HG03097 (cell line): ENCODE data around the gene BEND5.

ENCODE experiments used
- ATAC-seq: cut with Tn5 transposase; IDR thresholded peaks from one replicate; pipeline ENCODE4 v1.9.1; 2021; ENCODE audit not compliant: unreplicated experiment, low FRiP score

The BEND5 gene

DNA sequence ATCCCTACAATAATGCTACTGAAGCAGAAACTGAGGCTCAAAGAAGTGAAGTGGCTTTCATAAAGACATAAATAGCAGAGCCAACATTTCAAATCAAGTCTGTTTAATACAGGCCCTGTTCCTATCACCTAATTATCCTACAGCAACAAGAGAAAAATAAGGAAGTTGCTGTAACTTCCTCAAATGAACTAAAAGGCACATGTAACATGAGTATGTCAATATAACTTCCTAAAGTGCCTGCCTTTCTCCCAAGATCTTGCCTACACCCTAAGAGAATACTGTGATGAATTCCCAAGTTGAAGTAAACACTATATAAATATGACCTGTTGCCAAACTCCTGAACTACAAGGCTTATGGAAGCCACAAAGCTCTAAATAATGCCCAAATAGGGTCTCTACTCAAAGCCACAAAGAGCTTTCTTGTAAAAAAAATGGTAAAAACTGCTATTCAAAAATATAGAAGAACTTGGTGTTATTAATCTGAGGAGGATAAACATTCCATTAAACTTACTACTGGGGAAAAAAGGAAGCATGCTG, 8.6 kb downstream of the BEND5 start:
- ATAC-seq: no peak

DNA sequence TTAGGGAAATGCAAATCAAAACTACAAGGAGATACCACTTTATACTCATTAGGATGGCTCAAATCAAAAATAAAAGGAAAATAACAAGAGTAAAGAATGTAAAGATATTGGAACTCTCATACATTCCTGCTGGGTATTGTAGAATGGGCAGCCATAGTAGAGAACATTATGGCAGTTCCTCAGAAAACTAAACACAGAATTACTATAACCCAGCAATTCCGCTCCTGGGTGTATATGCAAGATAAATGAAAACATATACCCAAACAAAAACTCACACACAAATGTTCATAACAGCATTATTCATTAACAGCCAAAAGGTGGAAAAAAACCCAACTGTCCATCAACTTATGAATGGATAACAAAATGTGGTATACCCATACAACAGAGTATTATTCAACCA, 11.4 kb downstream of the BEND5 start:
- ATAC-seq: no peak

DNA sequence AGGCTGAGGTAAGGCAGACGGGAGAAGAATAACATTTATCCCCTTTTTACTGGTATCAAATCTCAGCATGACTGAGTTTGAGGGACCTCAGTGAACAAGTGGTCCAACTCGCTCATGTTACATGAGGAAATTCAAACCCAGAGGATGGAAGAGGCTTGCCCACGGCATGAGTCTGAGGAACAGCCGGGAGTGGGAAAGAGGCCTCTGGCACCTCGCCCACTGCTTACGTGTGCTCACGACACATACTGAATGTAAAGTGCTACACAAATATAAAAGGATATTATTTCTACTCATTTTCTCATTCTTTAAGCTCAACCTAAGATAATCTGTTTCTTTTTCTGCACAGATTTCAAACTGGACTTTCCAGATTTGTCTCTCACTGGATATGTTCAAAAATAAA, 14.7 kb downstream of the BEND5 start:
- ATAC-seq: no peak

DNA sequence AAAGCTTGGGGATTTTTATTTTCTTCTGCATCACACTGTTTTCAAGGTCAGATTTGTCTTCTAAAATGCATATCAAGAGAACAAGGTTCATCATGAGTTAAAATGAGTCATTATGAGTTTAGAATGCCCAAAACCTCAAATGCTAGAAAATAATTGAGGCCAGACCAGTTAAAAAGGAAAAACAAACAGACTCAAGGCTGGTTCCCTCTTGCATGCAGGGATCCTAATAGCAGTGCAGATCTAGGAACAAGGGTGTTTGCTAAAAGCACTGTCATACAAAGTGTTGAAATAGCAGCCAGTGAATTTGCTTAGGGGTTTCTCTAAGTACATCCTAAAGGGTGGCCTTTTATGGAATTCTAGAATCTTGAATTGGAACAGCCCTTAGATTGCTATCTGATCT, 15.3 kb downstream of the BEND5 start:
- no peak for ATAC-seq

DNA sequence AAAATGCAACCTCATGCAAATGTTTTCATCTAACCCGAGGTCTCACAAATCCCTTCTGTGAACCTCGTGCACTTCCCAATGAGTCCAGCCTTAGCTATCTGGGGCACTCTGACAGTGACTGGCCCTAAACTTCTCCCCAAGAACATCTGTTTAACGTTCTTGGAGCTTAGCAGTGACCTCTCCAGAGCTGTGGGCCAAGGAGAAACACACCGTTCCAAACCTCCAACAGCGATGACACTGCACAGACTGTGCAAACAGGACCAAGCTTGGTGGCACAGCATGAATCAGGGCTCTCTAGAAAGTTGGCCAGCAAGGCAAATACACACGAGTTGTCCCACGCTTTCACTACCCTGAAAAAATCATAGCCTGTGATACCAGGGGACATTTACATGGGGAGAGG, 15.8 kb downstream of the BEND5 start:
- no peak for ATAC-seq

DNA sequence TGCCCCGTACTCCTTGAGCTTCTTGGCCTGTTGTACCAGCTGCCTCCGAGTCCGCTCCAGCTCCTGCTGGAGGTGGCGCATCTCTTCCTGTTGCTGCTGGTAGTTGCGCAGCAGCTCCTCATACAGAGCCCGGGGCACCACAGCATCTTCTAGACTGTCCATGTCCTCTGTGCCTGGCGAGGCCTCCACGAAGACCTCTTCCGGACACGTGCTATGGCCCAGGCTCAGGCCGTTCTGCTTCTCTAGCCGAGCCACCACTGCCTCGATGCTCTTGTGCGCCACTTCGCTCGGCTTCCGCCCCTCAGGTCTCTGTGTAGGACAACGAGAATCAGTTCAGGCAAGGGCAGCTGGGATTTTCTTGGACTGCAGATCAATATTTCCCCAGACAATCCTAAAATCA, 17.7 kb downstream of the BEND5 start:
- ATAC-seq: no peak

DNA sequence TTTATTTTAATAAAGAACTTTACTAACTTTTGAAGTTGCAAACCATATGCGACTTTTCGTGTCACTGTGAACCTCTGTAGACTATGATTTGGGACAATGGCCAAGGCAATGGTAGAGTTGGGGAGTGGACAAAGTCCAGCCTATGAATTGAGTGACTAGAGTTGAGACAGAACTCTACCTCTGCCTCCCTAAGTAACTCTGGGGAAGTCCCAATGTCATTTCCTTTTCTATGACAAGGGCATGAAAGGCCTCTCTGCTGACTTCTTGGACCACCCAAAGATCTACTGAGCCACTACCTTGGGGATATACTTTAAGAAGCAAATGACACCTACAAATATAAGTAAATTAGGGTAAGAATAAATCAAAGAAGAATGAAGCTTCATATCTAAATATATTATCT, 19.3 kb downstream of the BEND5 start:
- ATAC-seq: no peak

DNA sequence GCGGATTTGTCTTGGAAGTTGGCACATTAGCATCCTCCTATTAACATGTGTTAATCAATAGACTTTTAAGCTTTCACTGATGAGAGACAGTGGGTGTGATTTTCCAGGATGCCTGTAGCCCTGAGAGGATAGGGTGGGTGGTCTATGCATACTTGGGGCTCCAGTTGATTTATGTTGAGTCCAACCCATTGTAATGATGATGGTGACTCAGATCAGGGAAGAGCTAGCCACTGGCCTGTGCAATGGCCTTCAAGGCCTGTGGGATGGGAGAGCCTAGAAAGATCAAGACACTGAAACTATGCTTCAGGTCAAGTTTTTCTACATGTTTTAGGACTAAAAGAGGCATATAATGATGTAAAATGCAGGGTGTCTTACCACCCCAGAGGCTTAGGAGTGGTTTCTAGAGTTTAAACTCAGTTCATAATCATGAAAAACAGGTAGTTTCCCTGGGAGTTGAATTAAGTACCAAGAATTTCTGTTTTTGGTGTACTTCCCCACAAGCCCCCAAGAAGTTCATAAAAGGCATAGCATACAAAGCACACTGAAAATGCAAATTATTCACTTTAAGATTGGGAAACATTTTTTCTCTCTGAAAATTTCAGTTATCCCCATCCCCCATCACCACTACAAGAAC, 19.9 kb downstream of the BEND5 start:
- no peak for ATAC-seq

DNA sequence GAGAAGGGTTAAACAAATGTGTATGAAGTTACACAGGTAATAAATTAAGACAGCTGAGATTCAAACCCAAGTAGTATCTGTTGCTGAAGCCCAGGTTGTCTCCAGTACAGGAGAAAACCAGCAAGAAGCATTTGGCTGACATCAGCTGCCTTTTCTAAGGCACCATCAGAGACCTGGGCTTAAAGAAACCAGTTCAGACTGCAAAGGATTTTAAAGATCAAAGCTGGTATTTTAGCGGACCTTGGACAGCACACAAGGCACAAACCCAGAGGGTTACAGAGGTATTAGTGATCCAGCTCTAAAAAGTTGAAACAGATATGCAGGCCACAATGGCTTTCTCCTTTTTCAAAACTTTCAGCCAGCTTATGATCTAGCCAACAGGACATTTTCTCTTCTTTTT, 23.4 kb downstream of the BEND5 start:
- no peak for ATAC-seq

DNA sequence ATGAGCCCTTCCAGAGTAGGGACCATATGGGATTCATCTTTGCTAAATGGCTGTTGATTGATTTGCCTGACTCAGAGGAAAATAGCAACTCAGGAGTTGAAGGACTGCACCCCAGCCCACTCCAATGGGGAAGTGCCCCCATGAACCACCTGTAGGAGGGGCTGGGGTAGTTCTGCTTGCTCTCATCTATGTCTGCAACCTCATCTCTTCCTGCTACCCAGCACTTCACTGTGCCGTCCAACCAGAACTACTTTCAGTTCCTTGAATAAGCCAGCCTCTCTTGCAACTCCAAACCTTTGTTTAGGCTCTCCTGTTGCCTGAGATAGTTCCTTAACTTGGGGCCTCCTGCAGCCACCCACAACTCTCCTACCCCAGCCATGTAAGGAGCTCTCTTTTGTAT, 26.6 kb downstream of the BEND5 start:
- ATAC-seq: peak; percentile 89

DNA sequence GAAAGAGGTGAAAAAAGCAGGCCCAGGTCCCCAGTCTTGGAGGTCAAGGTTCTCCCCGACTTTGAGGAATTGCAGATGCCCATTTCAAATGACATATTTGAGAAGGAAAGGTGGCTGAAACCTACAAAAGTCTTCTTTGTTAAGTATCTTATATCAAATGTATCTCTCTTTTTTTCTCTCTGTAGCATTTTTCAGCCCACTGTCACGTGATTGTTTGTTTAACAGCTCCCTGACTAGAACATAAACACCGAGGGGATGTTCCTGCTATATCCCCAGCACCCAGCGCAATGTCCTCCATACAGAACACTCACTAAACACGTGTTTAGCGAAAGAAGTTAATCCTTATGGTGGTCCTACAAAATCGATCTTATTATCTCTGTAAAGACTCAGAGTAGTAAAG, 27.6 kb downstream of the BEND5 start:
- ATAC-seq: no peak

DNA sequence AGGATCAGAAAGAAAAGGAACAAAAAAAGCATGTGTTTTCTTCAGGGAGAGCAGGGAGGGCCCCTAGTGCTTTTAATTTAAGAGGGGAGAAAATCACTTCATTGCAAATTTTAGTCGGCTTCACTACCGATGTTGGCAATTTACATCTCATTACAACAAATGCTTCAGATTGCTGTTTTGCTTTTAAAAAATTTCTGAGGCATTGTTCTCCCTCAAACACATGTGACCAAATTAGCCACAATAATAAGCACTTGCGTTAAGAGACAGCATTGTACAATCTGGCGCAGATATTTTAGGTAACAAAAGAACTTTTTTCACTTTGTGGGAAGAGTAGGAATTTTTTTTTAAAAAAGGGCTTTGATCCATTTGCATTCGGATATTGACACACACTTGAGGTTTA, 29.8 kb downstream of the BEND5 start:
- no peak for ATAC-seq

DNA sequence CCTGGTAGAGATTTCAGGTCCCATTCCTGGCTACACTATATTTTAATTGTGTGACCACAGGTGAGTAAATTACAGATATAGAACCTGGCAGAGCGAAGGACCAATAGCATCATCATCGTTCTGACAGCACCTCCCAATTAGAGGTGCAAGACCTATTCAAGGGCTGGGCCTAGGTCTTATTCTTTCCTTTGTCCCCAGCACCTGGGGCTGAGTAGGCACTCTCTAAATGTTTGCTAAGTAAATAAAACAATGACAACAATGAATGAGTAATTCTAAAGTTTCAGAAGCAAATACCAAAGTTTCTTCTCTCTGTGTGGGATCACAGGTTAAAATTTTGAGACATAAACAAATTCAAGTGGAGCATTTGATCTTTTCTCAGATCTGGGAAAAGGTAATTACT, 32.7 kb downstream of the BEND5 start:
- ATAC-seq: no peak

DNA sequence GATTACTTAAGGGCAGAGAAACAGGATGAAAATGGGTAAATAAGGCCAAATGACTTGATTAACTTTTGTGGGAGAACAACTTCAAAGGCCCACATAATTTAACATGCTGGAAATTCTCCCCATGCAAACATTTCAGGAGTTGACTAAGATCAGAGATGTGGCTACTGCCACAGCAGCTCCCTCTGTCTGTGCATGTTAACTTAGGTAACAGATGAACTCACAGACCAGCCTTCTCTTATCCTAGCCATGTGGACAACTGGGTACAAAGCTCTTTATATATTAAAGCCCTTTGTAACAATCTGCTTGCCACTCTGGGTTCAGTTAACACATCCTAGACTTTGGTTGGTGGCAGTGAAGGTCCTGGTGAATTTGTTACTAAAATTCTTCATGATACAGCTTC, 33.2 kb downstream of the BEND5 start:
- no peak for ATAC-seq

DNA sequence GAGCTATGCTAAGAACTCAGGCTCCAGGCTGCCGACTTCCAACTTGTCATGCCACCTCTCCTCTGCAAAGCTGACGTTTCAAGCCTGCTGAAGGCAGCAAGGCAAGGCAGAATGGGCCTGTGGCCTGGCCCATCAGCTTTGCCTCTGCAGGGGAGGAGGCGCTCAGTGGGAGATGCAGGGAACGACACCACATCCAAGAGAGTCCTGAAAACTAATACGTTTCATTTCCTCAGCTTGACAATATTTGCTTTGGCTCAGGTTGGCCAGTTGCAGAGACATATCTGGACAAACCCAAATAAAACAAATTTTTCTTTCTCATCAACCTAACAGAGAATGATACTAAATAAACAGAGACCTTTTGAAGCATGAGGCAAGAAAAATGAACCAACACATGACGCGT, 35.3 kb downstream of the BEND5 start:
- ATAC-seq: no peak

DNA sequence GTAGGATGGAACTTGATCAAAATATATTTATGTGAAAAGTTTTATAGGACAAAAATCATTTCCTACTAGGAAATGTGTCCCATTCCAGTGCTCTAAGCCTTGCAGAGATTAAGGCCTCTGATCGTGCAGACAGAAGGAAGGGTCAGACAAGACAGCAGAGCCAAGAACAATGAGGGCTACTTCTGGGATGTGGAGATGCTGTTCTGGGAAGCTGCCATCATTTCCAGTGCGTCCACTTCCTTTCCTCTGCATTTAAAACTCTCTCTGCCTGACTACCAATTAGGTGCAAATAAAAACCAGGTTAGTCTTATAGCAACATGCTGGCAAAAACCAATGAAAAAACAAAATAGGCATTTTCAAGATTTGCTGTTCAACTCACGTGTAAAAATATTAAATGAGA, 36.1 kb downstream of the BEND5 start:
- ATAC-seq: no peak

DNA sequence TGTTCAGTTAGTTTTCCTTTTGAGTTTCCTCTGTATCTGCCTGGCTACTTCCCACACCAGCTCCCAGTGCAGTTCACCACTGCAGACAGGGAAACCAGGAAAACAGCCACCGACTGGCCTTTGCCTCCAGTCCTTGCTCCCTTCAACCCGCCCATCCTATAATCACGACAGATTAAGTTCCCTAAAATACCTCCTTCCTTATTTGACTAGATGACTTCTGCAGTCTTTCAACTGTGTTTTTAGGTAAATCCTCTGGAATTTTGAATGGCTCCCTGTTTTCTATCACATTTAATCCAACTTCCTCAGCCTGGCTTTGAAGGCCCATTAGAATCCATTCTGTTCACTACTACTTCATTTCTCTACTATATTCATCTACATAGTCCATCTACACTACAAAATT, 37.6 kb downstream of the BEND5 start:
- ATAC-seq: no peak

DNA sequence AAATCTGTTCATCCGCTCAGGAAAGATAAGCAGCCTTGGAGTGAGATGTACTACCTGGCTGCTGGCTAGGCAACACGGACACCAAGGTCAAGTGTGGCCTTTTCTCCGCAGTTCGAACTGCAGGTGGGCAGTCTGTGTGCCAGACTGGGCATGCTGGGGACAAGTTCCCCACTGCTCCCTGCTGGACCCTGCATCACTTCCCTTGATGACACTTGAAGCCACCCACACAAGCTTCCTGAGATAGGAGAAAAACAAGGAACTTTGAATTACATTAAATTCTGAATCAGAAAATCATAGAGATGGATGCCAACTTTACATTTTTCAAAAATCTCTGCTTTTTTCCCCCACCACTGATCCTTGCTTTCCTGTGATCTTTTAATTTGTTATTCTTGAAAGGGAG, 38.3 kb downstream of the BEND5 start:
- ATAC-seq: no peak

DNA sequence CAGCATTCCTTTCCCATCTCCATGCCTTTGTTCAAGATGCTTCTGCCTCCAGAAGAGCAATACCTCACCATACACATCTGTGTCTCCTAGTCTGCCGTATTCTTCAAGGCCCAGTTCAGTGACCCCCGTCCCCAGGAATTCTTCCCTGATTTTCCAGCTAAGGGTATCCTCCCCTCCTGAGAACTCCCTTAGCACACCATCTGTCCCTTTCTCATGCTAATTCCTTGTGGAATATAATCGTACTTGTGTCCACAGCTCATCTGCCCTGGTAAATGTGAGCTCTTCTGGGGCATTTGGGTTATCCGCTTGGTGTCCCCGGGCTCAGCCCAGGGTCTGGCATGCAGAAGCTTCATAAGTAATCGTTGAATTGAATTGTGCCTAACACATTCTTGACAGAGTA, 40.9 kb downstream of the BEND5 start:
- ATAC-seq: no peak

DNA sequence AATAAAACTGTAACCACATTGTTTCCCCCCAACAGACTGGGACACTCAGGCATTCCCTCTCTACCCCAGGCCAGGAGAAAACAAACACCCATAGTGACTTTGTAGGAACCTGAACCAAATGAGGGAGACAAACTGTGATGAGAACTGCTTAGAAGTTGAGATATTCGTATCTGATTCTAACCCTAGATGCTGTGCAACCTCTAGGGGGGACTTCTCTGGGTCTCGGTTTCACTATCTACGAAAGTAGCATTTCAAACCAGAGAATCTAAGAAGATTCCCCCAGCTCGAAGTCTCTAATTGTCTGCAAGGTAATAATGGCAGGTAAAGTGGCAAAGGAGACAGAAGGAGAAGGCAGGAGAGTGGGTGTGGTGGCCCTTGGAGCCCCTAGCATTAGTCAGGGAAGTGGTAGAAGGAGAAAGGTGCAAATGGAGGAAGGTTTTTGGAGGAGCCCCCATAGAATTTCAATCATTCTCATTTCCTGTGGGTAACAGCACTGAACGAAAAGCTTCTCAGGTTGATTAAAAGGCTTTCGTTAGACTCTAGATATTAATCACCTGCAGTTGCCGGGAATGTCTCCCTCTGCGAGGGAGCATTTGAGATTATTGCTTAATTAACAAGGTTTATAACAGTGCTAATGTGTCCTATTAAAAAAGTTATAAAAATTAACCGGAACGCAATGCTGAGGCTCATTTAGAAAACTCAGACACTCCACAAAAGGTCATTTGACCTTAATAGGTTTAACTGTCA, 46.4 kb downstream of the BEND5 start:
- ATAC-seq: peak; percentile 64

DNA sequence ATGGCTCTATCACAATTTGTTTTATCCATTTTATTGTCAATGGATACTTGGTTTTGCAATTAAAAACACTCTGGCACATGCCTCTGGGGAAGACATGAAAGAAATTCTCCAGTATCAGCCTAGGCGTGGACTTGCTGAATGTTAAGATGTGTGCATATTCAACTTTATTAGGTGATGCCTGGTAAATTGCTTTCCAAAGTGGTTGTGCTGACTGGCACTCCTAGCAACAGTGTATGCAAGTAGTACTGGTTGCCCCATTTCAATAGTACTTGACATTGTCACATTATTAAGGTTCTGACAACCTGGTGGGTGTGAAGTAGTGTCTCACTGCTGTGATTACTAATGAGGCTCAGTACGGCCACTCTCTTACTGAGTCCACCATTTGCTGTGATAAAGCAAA, 48.1 kb downstream of the BEND5 start:
- ATAC-seq: no peak

DNA sequence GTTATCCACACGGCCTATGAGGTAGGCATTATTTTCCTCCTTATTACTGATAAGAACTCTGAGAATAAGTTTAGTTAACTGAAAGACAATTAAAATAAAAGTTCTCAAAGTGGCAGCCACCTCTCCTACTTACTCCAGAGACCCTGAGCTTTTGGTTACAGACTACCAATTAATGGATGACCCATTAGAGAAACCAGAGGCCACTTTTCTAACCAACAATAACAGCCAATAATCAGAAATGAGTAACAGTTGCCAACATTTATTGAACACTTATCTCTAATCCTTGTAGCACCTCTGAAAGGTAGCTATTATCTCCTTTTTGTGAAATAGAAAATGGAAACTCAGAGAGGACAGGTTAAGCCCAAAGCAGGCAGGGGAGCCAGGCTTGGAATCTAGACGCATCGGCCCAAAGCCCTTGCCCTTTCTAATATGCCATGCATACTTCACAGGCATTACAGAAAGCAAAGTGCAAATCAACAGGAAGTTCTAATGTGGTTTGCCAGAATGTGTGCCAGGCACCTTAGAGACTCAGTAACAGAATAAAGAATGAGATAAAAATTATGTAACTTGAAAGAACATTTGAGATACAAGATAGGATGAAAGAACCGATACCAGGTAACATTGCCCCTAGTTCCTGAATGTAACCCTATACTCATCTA, 50.0 kb downstream of the BEND5 start:
- peak; percentile 51 for ATAC-seq
